ENCODE measurements around the gene PDE11A.

GRCh38 chr2:177822941-177823340 lies 249.6 kb downstream of the PDE11A start:
- TF ChIP-seq, protein P1, sequence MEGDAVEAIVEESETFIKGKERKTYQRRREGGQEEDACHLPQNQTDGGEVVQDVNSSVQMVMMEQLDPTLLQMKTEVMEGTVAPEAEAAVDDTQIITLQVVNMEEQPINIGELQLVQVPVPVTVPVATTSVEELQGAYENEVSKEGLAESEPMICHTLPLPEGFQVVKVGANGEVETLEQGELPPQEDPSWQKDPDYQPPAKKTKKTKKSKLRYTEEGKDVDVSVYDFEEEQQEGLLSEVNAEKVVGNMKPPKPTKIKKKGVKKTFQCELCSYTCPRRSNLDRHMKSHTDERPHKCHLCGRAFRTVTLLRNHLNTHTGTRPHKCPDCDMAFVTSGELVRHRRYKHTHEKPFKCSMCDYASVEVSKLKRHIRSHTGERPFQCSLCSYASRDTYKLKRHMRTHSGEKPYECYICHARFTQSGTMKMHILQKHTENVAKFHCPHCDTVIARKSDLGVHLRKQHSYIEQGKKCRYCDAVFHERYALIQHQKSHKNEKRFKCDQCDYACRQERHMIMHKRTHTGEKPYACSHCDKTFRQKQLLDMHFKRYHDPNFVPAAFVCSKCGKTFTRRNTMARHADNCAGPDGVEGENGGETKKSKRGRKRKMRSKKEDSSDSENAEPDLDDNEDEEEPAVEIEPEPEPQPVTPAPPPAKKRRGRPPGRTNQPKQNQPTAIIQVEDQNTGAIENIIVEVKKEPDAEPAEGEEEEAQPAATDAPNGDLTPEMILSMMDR (IDR thresholded peaks at IDR 0.05) = no peak
- TF ChIP-seq POLR2A (IDR thresholded peaks at IDR 0.05) = no peak

Measured in esophagus squamous epithelium (tissue), 4 donors.